Nephron (organoid): Measurements from ENCODE around the gene MAN1A2.

Experiments
- H3K27ac Mint-ChIP-seq, 3 experiments: 2 replicates each; pipeline ENCODE4 v1.8.0; 2020; ENCODE audit warnings: mixed read lengths in 3 of 3, mild to moderate bottlenecking in 2 of 3, moderate library complexity in 1 of 3
- H3K27me3 Mint-ChIP-seq: 2 replicates; pipeline ENCODE4 v1.8.0; 2021; ENCODE audit warnings: low read depth, mild to moderate bottlenecking, moderate library complexity, mixed read lengths
- H3K36me3 Mint-ChIP-seq: 2 replicates; pipeline ENCODE4 v1.8.0; 2020; ENCODE audit warnings: low read depth, mixed read lengths
- H3K4me1 Mint-ChIP-seq: 2 replicates; pipeline ENCODE4 v1.8.0; 2020; ENCODE audit warnings: mixed read lengths
- H3K4me3 Mint-ChIP-seq, 3 experiments: 2 replicates each; pipeline ENCODE4 v1.8.0; 2020; ENCODE audit warnings: mild to moderate bottlenecking in 3 of 3, mixed read lengths in 3 of 3, moderate library complexity in 2 of 3
- H3K9me3 Mint-ChIP-seq: 2 replicates; pipeline ENCODE4 v1.8.0; 2020; ENCODE audit warnings: mixed read lengths
- CTCF ChIP-seq, 3 experiments: fragments of 200-600 bp; sonication (generic); IDR thresholded peaks; one replicate each; pipeline ENCODE4 v1.5.0; 2021; ENCODE audit warnings: antibody characterized with exemption in 3 of 3; ENCODE audit not compliant: unreplicated experiment in 3 of 3

MAN1A2 gene

GRCh38 chr1:117389779-117390178 lies 22.5 kb downstream of the MAN1A2 start:
- H3K27ac Mint-ChIP-seq = peak overlapping the region in 2 of 3 experiments; percentile 48 to 61
- peaks cover 4% of the 10 kb centered on the region for H3K36me3 Mint-ChIP-seq
- no peaks in the 10 kb centered on the region for H3K27me3 Mint-ChIP-seq
- H3K4me1 Mint-ChIP-seq = peaks cover 28% of the 10 kb centered on the region
- no peak overlapping the region for H3K4me3 Mint-ChIP-seq
- TF ChIP-seq CTCF (IDR thresholded peaks at IDR 0.05; ENCODE audit: unreplicated experiment in 3 of 3) = no peak
- no peaks in the 10 kb centered on the region for H3K9me3 Mint-ChIP-seq

DNA sequence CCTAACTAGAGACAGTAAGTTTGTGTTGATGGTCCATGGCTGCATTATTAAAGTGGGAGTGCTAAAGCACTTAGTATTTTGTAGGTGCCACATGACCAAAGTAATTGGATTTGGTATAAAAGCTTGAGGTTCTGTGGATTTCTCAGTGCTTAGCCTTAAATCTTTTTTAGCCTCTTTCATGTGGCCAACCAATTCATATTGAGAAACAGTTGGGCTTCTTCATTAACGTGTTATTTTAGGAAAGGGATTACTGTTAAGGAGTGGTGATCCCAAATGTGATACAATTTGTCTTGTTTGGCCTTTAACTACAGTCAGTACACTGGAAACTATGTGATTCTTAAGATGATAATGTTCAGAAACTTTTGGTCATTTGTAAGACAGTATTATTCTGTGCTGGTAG lies 25.5 kb downstream of the MAN1A2 start:
- TF ChIP-seq CTCF (IDR thresholded peaks at IDR 0.05; ENCODE audit: unreplicated experiment in 3 of 3) = no peak
- Mint-ChIP-seq H3K4me3 (no peak overlapping the region), H3K27me3 (no peaks in the 10 kb centered on the region), H3K36me3 (no peaks in the 10 kb centered on the region), H3K4me1 (peaks cover 28% of the 10 kb centered on the region), H3K9me3 (no peaks in the 10 kb centered on the region), H3K27ac (peak overlapping the region; percentile 22 to 58 (median 25))

- peaks cover 17% of the 10 kb centered on the region for H3K4me1 Mint-ChIP-seq
- H3K27ac Mint-ChIP-seq = no peak overlapping the region
- no peaks in the 10 kb centered on the region for H3K27me3 Mint-ChIP-seq
- H3K9me3 Mint-ChIP-seq = peaks cover 11% of the 10 kb centered on the region
- H3K4me3 Mint-ChIP-seq = no peak overlapping the region
- H3K36me3 Mint-ChIP-seq = peaks cover 13% of the 10 kb centered on the region
- TF ChIP-seq CTCF (IDR thresholded peaks at IDR 0.05; ENCODE audit: unreplicated experiment in 3 of 3) = no peak
These were observed 28.8 kb downstream of the MAN1A2 start for GRCh38 chr1:117396074-117396473.

DNA sequence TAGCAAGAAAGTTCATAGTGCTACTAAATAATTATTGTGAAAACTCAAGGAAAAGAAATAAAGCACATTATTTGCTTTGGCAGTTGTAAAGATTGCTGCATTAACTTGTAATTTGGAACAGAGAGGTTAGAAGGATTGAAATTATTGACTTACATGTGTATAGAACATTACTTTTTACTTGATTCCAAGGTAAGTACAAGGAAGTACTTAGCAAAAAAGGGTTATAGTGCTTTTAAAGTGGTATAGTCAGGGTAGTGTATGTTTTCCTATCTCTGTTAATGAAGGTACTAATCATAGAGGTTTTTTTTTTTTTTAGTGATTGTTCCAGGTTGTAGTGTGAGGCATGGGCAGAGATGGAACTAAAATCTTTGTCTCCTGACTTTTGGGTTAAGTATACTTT lies 29.4 kb downstream of the MAN1A2 start:
- H3K9me3 Mint-ChIP-seq = peaks cover 12% of the 10 kb centered on the region
- H3K36me3 Mint-ChIP-seq = peaks cover 18% of the 10 kb centered on the region
- H3K4me3 Mint-ChIP-seq = no peak overlapping the region
- H3K27me3 Mint-ChIP-seq = no peaks in the 10 kb centered on the region
- H3K4me1 Mint-ChIP-seq = peaks cover 15% of the 10 kb centered on the region
- TF ChIP-seq CTCF (IDR thresholded peaks at IDR 0.05; ENCODE audit: unreplicated experiment in 3 of 3) = no peak
- H3K27ac Mint-ChIP-seq = no peak overlapping the region

DNA sequence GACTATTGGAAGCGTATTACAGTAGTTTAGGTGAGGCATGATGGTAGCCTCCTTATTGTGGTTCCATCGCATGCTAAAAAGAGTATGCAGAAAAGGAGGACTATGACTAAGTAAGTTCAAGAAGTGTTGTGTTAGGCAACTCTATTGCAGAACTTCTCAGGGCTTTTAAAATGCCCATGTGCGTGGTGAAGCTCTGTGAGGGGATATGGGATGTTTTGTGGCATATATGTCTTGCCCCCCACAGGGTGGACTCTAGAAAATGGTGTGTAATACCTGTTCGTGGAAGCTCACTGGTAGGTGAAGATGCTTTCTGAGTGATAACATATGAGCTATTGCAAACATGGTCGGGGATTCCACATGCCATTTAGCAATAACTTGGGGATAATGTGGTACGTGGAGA lies 31.7 kb downstream of the MAN1A2 start:
- TF ChIP-seq CTCF (IDR thresholded peaks at IDR 0.05; ENCODE audit: unreplicated experiment in 3 of 3) = no peak
- H3K4me3 Mint-ChIP-seq = no peak overlapping the region
- H3K9me3 Mint-ChIP-seq = peaks cover 26% of the 10 kb centered on the region
- no peaks in the 10 kb centered on the region for H3K27me3 Mint-ChIP-seq
- H3K36me3 Mint-ChIP-seq = peaks cover 40% of the 10 kb centered on the region
- no peaks in the 10 kb centered on the region for H3K4me1 Mint-ChIP-seq
- no peak overlapping the region for H3K27ac Mint-ChIP-seq

- no peak for TF ChIP-seq CTCF (IDR thresholded peaks at IDR 0.05; ENCODE audit: unreplicated experiment in 3 of 3)
- H3K27me3 Mint-ChIP-seq = no peaks in the 10 kb centered on the region
- peaks cover 60% of the 10 kb centered on the region for H3K36me3 Mint-ChIP-seq
- H3K9me3 Mint-ChIP-seq = peaks cover 29% of the 10 kb centered on the region
- no peak overlapping the region for H3K27ac Mint-ChIP-seq
- H3K4me1 Mint-ChIP-seq = no peaks in the 10 kb centered on the region
- H3K4me3 Mint-ChIP-seq = no peak overlapping the region
These were observed 34.5 kb downstream of the MAN1A2 start for GRCh38 chr1:117401761-117402160.
